Tibial nerve (tissue), 4 donors: ENCODE results near the gene DDC. TPM values are rescaled to one million over a fixed set of nuclear protein-coding genes. Genes with fewer than 3 reads are reported as not detected.
"Not testable (repeated sequence)": the region's sequence is repeated elsewhere in the genome, so short reads cannot be mapped to it uniquely, and the experiment has no call there.

ENCODE experiments used
- DNase-seq, 2 donors: peaks; one replicate each; pipeline ENCODE4 v3.0.0-alpha.2; 2019; ENCODE audit warnings: low spot score in 2 of 2
- H3K27ac ChIP-seq, 4 donors: fragments of 200-600 bp; sonication (generic) in 3 of 4; one replicate each; pipeline ENCODE4 v1.5.1; 2017 to 2019; ENCODE audit warnings: mild to moderate bottlenecking in 1 of 4
- H3K27me3 ChIP-seq, 2 donors: fragments of 200-600 bp; sonication (generic) in 1 of 2; one replicate each; pipeline versions ENCODE4 v1.5.1 to v1.6.0; 2017 to 2019
- H3K36me3 ChIP-seq, 3 donors: fragments of 200-600 bp; sonication (generic); one replicate each; pipeline ENCODE4 v1.5.1; 2018 to 2019
- H3K4me1 ChIP-seq, 4 donors: fragments of 200-600 bp; sonication (generic) in 3 of 4; one replicate each; pipeline ENCODE4 v1.5.1; 2017 to 2019
- H3K4me3 ChIP-seq, 4 donors: fragments of 200-600 bp; sonication (generic) in 3 of 4; one replicate each; pipeline ENCODE4 v1.5.1; 2017 to 2019; ENCODE audit warnings: mild to moderate bottlenecking in 1 of 4, moderate library complexity in 1 of 4
- H3K9me3 ChIP-seq, 4 donors: fragments of 200-600 bp; sonication (generic) in 3 of 4; one replicate each; pipeline ENCODE4 v1.5.1; 2017 to 2019
- CTCF ChIP-seq, 5 experiments: fragments of 200-600 bp in 3 of 5; fragments of 450-650 bp in 2 of 5; sonication (generic) in 3 of 5; IDR thresholded peaks; one replicate each; pipeline ENCODE4 v1.5.1; 2016 to 2019; ENCODE audit warnings: antibody characterized with exemption in 5 of 5, mild to moderate bottlenecking in 3 of 5, moderate library complexity in 2 of 5
- EP300 ChIP-seq, 2 donors: sonication (generic); formaldehyde crosslinking; IDR thresholded peaks; one replicate each; pipeline ENCODE4 v1.6.1; 2017; ENCODE audit warnings: antibody characterized with exemption in 2 of 2, mild to moderate bottlenecking in 1 of 2
- POLR2A ChIP-seq, 2 donors: fragments of 450-650 bp; IDR thresholded peaks; one replicate each; pipeline ENCODE4 v1.6.1; 2017; ENCODE audit warnings: antibody characterized with exemption in 2 of 2, mild to moderate bottlenecking in 2 of 2, moderate library complexity in 2 of 2
- WGBS, 2 donors: methylation state at CpG; one replicate each; pipeline ENCODE4 v1.1.5; 2018; 5-methylcytosine and 5-hydroxymethylcytosine counted together
- total RNA-seq, 4 donors: library from RNA; depleted of rRNA; stranded (reverse); fragments of >200 nt; gene quantifications; one replicate each; pipeline ENCODE4 v1.1.0, GENCODE V29; 2016

Gene DDC
- total RNA-seq, 4 donors from 2014 or later, result 0.66 TPM; not detected in 3

- H3K27me3 ChIP-seq, result no peaks in the 10 kb centered on the region
- H3K9me3 ChIP-seq, result no peaks in the 10 kb centered on the region
- H3K36me3 ChIP-seq, result no peaks in the 10 kb centered on the region
- no peak overlapping the region for H3K4me3 ChIP-seq
- WGBS, 2 donors, result 86% methylated on average over 9 of the region's 9 CpGs
- no peak overlapping the region for H3K27ac ChIP-seq
- no peaks in the 10 kb centered on the region for H3K4me1 ChIP-seq
- TF ChIP-seq CTCF (IDR thresholded peaks at IDR 0.05), result no peak
- TF ChIP-seq EP300 (IDR thresholded peaks at IDR 0.05), result no peak
- TF ChIP-seq POLR2A (IDR thresholded peaks at IDR 0.05), result no peak
- no peak for DNase-seq
Measured at GRCh38 chr7:50555594-50556140, 9.5 kb downstream of the DDC start.

DNA sequence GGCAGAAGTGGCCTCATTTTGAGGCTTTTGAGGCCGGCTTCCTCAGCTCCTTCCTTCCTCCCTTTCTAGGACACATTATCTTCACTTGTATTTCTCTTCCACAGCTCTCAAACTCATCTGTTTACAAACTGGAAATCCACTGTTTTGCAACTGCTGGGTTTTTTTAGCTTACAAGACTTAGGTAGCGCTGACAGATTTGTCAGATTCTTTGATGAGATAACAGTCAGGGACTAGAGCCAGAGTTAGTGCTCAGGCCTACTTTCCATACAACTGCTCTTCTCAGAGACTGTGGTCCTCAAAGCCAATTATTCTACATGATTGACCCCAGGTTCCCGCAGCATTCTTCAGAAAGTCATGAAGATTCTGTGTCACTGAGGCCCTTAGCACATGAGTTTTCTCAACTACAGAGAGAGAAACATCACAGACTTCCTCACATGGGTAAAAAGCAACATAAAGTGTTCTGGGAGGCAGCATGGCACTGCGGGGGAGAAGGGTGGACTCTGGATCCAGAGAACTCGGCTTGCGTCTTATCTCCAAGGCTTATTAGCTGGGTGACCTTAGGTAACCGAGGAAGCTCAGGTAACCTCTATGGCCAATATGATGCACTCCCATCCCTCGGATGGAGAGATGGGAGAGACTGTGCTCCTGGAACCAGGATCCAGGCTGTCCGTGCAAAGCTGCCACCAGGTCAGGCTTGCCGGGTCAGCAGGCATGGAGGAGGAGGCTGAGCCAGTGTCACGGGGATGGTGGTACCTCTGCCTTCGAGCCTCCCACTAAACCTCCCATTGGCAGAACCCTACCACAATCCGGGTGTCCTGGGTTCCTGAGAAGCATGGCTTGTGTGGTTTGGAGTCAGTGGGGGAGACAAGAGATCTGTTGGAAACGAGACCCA, 10.5 kb downstream of the DDC start:
- H3K9me3 ChIP-seq, result no peaks in the 10 kb centered on the region
- 85 to 86% methylated on average over 14 of the region's 14 CpGs for WGBS, 2 donors
- DNase-seq, result no peak
- H3K27me3 ChIP-seq, result no peaks in the 10 kb centered on the region
- H3K36me3 ChIP-seq, result no peaks in the 10 kb centered on the region
- no peak overlapping the region for H3K4me3 ChIP-seq
- no peak overlapping the region for H3K27ac ChIP-seq
- TF ChIP-seq CTCF (IDR thresholded peaks at IDR 0.05), result no peak
- no peak for TF ChIP-seq EP300 (IDR thresholded peaks at IDR 0.05)
- TF ChIP-seq POLR2A (IDR thresholded peaks at IDR 0.05), result no peak
- no peaks in the 10 kb centered on the region for H3K4me1 ChIP-seq

DNA sequence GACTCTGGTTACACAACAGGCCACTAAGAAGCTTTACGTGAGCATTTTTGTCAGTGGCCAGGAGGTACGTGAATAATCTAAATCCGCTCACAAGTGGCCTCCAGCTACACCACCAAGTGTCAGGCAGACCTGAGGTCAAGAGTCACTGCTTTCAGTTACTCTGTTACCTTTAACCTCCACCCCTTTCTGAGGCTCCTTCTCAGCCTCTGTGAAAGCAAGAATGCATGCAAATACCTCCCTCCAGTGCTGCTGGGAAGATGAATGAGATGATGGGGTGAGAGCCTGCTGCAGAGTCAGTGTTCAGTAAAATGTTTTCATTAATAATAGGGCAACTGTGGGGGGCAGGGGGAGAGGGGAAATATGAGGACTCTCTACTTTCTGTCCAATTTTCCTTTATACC, 11.2 kb downstream of the DDC start:
- no peak for DNase-seq
- H3K27ac ChIP-seq, result no peak overlapping the region
- no peak for TF ChIP-seq CTCF (IDR thresholded peaks at IDR 0.05)
- TF ChIP-seq EP300 (IDR thresholded peaks at IDR 0.05), result no peak
- H3K9me3 ChIP-seq, result no peaks in the 10 kb centered on the region
- H3K36me3 ChIP-seq, result no peaks in the 10 kb centered on the region
- no peaks in the 10 kb centered on the region for H3K27me3 ChIP-seq
- no peak overlapping the region for H3K4me3 ChIP-seq
- 55 to 56% methylated on average over 3 of the region's 3 CpGs for WGBS, 2 donors
- no peaks in the 10 kb centered on the region for H3K4me1 ChIP-seq

- TF ChIP-seq CTCF (IDR thresholded peaks at IDR 0.05) (no peak), EP300 (IDR thresholded peaks at IDR 0.05) (no peak), POLR2A (IDR thresholded peaks at IDR 0.05) (no peak)
- Histone ChIP-seq H3K27me3 (no peaks in the 10 kb centered on the region), H3K27ac (no peak overlapping the region), H3K9me3 (no peaks in the 10 kb centered on the region), H3K36me3 (no peaks in the 10 kb centered on the region), H3K4me3 (no peak overlapping the region), H3K4me1 (no peaks in the 10 kb centered on the region)
- WGBS, 2 donors, result 13% methylated on average over 4 of the region's 4 CpGs
- DNase-seq, result no peak
Measured at GRCh38 chr7:50552921-50553320, 12.3 kb downstream of the DDC start.

DNA sequence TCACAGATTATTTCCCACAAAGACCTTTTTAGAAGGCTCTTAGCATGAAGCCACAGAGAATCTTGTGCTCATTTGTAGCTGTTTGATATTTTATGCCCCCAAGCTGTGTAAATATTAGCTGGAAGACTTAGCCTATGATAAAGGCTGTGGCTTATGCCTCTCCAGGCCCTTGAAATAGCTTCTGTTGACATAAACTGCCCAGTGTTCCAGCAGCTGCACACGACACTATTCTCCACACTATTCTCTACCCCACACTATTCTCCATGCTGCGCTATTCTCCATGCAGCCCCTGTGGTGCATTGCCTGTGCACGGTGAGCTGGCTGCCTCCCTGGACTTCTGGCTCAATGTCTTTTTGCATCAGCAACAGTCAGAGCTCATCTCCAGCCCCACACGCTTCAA, 13.1 kb downstream of the DDC start:
- Histone ChIP-seq H3K27ac (no peak overlapping the region), H3K27me3 (no peaks in the 10 kb centered on the region), H3K4me1 (no peaks in the 10 kb centered on the region), H3K36me3 (no peaks in the 10 kb centered on the region), H3K4me3 (no peak overlapping the region), H3K9me3 (no peaks in the 10 kb centered on the region)
- TF ChIP-seq EP300 (IDR thresholded peaks at IDR 0.05), result no peak
- TF ChIP-seq POLR2A (IDR thresholded peaks at IDR 0.05), result no peak
- TF ChIP-seq CTCF (IDR thresholded peaks at IDR 0.05), result no peak
- 57 to 70% methylated on average over 4 of the region's 4 CpGs for WGBS, 2 donors
- DNase-seq, result no peak

DNA sequence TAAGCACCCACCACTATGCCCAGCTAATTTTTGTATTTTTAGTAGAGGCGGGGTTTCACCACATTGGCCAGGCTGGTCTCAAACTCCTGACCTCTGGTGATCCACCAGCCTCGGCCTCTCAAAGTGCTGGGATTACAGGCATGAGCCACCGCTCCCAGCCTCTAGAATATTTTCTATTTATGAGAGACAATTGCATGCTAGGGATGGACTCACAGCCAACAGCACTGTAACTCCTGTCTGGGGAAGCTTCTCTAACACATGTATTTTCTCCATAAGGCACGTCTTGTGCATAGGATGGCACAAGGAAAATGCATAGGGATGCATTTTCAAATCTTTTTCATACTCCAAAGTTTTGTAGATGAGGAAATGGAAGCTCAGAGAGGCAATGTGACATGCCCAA, 19.6 kb downstream of the DDC start:
- not testable (repeated sequence) for H3K36me3 ChIP-seq, H3K9me3 ChIP-seq, H3K4me3 ChIP-seq, DNase-seq, H3K27ac ChIP-seq, H3K27me3 ChIP-seq, H3K4me1 ChIP-seq
- WGBS, 2 donors, result 89% methylated on average over 4 of the region's 4 CpGs
